Parietal lobe (tissue), 1 donor: ENCODE data around the gene SH2D5. TPM values are rescaled to one million over a fixed set of nuclear protein-coding genes. Genes with fewer than 3 reads are reported as not detected.

Experiments
- total RNA-seq: library from RNA; depleted of rRNA; stranded (reverse); fragments of >200 nt; gene quantifications from one replicate; pipeline ENCODE4 v1.2.3, GENCODE V29; 2014

SH2D5 gene
- 0.31 TPM for total RNA-seq

GRCh38 chr1:20732588-20733359 is at the start of gene SH2D5:
SH2D5 (minus strand) TSS chr1:20732703; CDS start chr1:20728044, 4,659 bp downstream.

GRCh38 chr1:20717452-20718342 is 14.8 kb downstream of the SH2D5 start, which contains the start of gene KIF17:
KIF17 (minus strand) TSS chr1:20718007; CDS start chr1:20717706, 301 bp downstream.

Other genes starting within 250 kb of the SH2D5 start
- gene CAMK2N1, start 246.5 kb downstream of the SH2D5 start, total RNA-seq, result 65.7 TPM
- gene MUL1, start 224.6 kb downstream of the SH2D5 start, total RNA-seq, result 14.4 TPM
- gene FAM43B, start 180.1 kb downstream of the SH2D5 start, total RNA-seq, result 0.63 TPM
- gene CDA, start 143.6 kb downstream of the SH2D5 start, total RNA-seq, result not detected
- gene PINK1, start 99.2 kb downstream of the SH2D5 start, total RNA-seq, result 82.6 TPM
- gene DDOST, start 71.3 kb downstream of the SH2D5 start, total RNA-seq, result 91.4 TPM
- gene KIF17, start 14.7 kb downstream of the SH2D5 start, total RNA-seq, result 5.9 TPM
- 531 TPM for gene HP1BP3, start 54.6 kb upstream of the SH2D5 start, total RNA-seq